ENCODE measurements around the gene RPUSD3.

Gene RPUSD3, protein sequence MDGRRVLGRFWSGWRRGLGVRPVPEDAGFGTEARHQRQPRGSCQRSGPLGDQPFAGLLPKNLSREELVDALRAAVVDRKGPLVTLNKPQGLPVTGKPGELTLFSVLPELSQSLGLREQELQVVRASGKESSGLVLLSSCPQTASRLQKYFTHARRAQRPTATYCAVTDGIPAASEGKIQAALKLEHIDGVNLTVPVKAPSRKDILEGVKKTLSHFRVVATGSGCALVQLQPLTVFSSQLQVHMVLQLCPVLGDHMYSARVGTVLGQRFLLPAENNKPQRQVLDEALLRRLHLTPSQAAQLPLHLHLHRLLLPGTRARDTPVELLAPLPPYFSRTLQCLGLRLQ

DNA sequence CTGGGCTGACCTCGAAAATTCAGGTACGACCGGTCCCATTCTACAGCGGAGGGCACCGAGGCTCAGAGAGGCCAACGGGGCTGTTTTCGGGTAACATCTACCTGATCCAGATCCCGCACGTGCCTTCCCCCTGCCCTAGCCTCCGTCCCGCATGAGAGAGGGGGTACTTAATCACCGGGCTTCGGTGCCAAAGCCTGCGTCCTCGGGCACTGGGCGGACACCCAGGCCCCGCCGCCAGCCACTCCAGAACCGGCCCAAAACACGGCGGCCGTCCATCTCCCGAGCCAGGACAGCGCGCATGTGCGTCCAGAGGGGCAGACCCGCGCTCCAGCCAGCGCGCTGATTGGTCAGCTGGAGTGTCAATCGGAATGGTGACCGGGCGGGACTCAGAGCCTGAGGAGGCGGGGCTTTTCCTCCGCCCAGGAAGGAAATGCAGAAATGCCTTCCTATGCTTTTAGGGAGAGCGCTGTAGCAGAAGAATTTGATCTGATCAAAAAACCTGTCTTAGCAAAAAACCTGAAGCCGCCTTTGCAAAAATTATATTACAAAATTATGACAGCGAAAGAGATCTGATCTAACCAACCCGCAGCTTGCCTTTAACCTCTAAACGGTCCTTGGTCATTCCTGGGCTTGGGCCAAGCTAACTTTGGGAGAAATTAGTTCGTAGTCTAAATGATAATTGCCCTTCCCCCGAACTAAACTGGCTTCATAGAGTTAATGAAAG, at the start of gene RPUSD3:
RPUSD3 (minus strand) TSS at position 294 of the 724 bp plus-strand sequence; CDS start at position 276, 18 bp downstream.
- H3K4me1 Mint-ChIP-seq: peaks cover 9% of the 10 kb centered on the region
- H3K9me3 Mint-ChIP-seq: no peaks in the 10 kb centered on the region
- peak within 1 kb of the TSS; percentile 99 for H3K4me3 Mint-ChIP-seq
- no peaks in the 10 kb centered on the region for H3K27me3 Mint-ChIP-seq
- ATAC-seq (ENCODE audit: low read depth) (peak; percentile 99), DNase-seq (ENCODE audit: low spot score in 2 of 2) (peak; percentile 98 to 99)
- peak within 1 kb of the TSS; percentile 91 for H3K27ac Mint-ChIP-seq
- peaks cover 7% of the 10 kb centered on the region for H3K36me3 Mint-ChIP-seq

DNA sequence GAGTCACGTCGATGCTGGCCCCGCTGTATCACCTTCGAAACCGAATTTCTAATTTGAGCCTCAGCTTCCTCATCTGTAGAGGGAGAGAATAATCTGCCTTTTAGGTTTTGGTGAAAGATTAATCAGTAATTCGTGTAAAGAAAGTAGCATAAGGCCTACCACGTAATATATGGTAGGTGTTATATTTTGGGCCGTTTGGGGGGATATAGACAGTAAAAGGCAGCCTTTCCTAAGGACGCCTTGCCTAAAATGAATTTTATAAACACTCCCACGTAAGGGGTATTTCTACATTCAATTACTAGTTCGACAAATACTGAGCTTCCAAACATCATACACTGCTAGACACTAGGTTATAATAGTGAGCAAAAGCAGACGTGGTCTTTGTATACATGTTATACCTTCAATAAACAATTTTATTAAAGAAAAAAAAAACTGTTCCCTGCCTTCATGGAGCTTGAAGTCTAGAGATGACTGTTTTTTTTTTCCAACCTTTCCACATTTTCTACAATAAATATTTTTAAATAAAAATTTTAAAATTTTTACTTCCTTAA, 47.3 kb upstream of the RPUSD3 start:
- H3K4me3 Mint-ChIP-seq: peak overlapping the region; percentile 96
- peaks cover 17% of the 10 kb centered on the region for H3K36me3 Mint-ChIP-seq
- no peaks in the 10 kb centered on the region for H3K27me3 Mint-ChIP-seq
- no peaks in the 10 kb centered on the region for H3K9me3 Mint-ChIP-seq
- DNase-seq (ENCODE audit: low spot score in 2 of 2) (no peak), ATAC-seq (ENCODE audit: low read depth) (no peak)
- peak overlapping the region; percentile 99 for H3K27ac Mint-ChIP-seq
- H3K4me1 Mint-ChIP-seq: peaks cover 21% of the 10 kb centered on the region

DNA sequence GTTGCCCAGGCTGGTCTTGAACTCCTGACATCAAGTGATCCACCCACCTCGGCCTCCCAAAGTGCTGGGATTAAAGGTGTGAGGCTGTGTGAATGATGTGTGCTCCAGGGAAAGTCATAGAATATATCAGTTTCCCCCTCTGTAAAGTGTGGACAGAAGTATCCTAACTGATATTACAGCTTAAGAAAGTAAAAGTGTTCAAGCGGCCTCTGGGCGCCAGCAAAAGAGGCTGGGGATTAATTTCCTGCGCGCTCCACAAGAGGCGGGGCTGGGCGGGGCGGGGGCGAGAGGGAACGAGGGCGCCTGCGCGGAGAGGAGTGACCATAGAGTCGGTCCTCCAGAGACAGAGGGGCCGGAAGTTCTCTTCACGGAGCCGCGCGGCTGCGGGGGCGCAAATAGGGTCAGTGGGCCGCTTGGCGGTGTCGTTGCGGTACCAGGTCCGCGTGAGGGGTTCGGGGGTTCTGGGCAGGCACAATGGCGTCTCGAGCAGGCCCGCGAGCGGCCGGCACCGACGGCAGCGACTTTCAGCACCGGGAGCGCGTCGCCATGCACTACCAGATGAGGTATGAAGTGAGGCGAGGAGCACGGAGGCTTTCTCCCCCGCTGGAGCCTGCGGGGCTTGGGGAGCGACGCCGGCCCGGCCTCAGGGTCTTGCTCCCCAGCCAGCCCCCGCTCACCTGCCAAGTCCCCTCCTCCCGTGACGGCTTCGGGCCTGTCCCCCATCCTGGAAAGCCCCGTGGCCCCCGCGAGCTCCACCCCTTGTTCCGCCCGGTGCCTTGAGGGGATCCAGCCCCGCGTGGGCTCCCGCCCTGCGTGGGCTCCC, 46.7 kb upstream of the RPUSD3 start, which contains the start of gene JAGN1:
JAGN1 (plus strand) TSS at position 362 of the 823 bp plus-strand sequence; CDS start at position 475, 113 bp downstream.
- no peaks in the 10 kb centered on the region for H3K27me3 Mint-ChIP-seq
- peak within 1 kb of the TSS; percentile 99 for H3K27ac Mint-ChIP-seq
- ATAC-seq (ENCODE audit: low read depth) (peak; percentile 87), DNase-seq (ENCODE audit: low spot score in 2 of 2) (peak; percentile 90 to 93)
- H3K4me3 Mint-ChIP-seq: peak within 1 kb of the TSS; percentile 96
- no peaks in the 10 kb centered on the region for H3K9me3 Mint-ChIP-seq
- peaks cover 17% of the 10 kb centered on the region for H3K36me3 Mint-ChIP-seq
- peaks cover 18% of the 10 kb centered on the region for H3K4me1 Mint-ChIP-seq

DNA sequence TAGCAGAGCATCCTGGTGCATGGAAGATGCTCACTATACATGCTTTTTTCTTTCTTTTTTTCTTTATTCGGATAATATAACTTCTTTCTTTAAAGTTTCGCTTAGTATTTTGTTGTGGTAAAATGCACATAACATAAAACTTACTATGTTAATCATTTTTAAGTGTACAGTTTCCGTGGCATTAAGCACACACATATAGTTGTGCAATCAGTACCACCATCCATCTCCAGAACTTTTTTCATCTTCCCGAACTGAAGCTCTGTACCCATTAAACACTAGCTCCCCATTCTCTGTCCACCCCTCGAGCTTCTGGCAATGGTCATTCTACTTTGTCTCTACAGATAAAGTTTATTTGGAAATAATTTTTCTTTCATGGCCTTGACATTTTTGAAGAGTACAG, 45.6 kb upstream of the RPUSD3 start:
- Mint-ChIP-seq H3K4me1 (peaks cover 15% of the 10 kb centered on the region), H3K36me3 (peaks cover 13% of the 10 kb centered on the region), H3K9me3 (no peaks in the 10 kb centered on the region), H3K4me3 (no peak overlapping the region), H3K27me3 (no peaks in the 10 kb centered on the region), H3K27ac (peak overlapping the region; percentile 99)
- no peak for ATAC-seq (ENCODE audit: low read depth)
- no peak for DNase-seq (ENCODE audit: low spot score in 2 of 2)

DNA sequence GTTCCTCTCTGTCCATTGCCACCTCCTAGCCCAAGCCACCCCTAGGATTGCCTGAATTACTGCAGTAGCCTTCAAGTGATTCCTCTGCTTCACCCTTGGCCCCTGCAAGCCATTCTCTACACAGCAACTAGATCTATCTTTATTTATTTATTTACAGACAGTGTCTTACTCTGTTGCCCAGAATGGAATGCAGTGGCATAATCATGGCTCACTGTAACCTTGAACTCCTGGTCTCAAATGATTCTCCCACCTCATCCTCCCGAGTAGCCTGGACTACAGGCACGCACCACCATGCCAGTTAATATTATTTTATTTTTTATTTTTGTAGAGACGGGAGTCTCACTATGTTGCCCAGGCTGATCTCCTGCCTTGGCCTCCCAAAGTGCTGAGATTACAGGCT, 44.7 kb upstream of the RPUSD3 start:
- DNase-seq (ENCODE audit: low spot score in 2 of 2): no peak
- Mint-ChIP-seq H3K27me3 (no peaks in the 10 kb centered on the region), H3K27ac (no peak overlapping the region), H3K4me3 (no peak overlapping the region), H3K9me3 (no peaks in the 10 kb centered on the region), H3K4me1 (peaks cover 15% of the 10 kb centered on the region), H3K36me3 (peaks cover 13% of the 10 kb centered on the region)
- ATAC-seq (ENCODE audit: low read depth): no peak

DNA sequence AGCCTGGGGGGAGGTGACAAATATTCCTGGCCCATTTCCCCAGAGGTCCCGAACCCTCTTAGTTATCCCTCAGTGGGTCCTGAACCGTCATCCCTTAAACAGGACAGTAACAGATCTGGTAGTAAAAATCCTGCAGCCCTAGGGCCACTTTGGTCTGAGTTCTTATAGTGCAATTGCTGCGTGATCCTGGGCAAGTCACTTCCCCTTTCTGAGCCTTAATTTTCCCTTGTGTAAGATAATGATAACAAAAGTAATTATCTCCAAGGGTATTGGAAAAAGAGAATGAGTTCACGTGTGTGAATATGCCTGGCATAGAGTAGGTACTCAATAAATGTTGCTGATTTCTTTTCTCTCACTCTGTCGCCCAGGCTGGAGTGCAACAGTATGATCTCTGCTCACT, 43.7 kb upstream of the RPUSD3 start:
- Mint-ChIP-seq H3K9me3 (no peaks in the 10 kb centered on the region), H3K27me3 (no peaks in the 10 kb centered on the region), H3K27ac (no peak overlapping the region), H3K36me3 (peaks cover 6% of the 10 kb centered on the region), H3K4me1 (peaks cover 8% of the 10 kb centered on the region), H3K4me3 (no peak overlapping the region)
- DNase-seq (ENCODE audit: low spot score in 2 of 2): no peak
- no peak for ATAC-seq (ENCODE audit: low read depth)

DNA sequence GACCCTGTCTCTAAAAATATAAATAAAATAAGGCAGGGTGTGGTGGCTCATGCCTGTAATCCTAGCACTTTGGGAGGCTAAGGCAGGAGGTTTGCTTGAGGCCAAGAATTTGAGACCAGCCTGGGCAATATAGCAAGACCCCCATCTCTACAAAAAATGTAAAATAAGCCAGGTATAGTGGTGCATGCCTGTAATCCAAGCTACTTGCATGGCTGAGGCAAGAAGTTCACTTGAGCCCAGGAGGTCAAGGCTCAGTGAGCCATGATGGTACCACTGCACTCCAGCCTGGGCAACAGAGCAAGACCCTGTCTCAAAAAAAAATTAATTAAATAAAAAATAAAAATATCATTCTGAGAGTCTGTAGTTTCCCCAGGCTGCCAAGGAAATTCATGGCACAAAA, 42.5 kb upstream of the RPUSD3 start:
- no peak overlapping the region for H3K27ac Mint-ChIP-seq
- DNase-seq (ENCODE audit: low spot score in 2 of 2) (no peak), ATAC-seq (ENCODE audit: low read depth) (no peak)
- H3K4me1 Mint-ChIP-seq: peaks cover 2% of the 10 kb centered on the region
- H3K9me3 Mint-ChIP-seq: no peaks in the 10 kb centered on the region
- H3K27me3 Mint-ChIP-seq: no peaks in the 10 kb centered on the region
- peaks cover 2% of the 10 kb centered on the region for H3K36me3 Mint-ChIP-seq
- H3K4me3 Mint-ChIP-seq: no peak overlapping the region

DNA sequence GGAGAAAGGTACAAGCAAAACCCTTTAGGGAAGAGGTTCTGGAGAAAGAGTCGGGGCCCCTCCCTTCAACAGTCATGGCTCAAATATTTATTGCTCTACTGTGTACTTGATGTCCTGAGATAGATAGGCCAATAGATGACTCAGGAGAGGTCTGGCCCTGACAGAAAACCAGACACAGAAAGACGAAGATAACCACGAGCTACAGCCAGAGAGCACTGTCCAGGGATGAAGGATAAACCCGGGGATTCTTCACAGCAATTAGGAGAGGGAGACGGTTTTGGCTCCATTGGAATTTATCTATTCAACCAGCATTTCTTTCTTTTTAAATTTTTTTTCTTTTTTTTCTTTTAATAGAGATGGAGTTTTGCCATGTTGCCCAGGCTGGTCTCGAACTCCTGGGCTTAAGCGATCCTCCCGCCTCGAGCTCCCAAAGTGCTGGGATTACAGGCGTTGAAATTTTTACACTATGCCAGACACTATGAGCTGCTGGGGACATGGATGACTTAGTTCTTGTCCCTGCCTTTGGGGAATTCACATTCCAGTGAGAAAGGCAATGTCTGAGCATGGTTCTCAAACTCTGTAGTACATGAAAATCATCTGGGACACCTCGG, 40.9 kb upstream of the RPUSD3 start:
- Mint-ChIP-seq H3K4me3 (no peak overlapping the region), H3K27ac (no peak overlapping the region), H3K27me3 (peaks cover 4% of the 10 kb centered on the region), H3K36me3 (no peaks in the 10 kb centered on the region), H3K4me1 (no peaks in the 10 kb centered on the region), H3K9me3 (no peaks in the 10 kb centered on the region)
- ATAC-seq (ENCODE audit: low read depth): no peak
- DNase-seq (ENCODE audit: low spot score in 2 of 2): no peak

DNA sequence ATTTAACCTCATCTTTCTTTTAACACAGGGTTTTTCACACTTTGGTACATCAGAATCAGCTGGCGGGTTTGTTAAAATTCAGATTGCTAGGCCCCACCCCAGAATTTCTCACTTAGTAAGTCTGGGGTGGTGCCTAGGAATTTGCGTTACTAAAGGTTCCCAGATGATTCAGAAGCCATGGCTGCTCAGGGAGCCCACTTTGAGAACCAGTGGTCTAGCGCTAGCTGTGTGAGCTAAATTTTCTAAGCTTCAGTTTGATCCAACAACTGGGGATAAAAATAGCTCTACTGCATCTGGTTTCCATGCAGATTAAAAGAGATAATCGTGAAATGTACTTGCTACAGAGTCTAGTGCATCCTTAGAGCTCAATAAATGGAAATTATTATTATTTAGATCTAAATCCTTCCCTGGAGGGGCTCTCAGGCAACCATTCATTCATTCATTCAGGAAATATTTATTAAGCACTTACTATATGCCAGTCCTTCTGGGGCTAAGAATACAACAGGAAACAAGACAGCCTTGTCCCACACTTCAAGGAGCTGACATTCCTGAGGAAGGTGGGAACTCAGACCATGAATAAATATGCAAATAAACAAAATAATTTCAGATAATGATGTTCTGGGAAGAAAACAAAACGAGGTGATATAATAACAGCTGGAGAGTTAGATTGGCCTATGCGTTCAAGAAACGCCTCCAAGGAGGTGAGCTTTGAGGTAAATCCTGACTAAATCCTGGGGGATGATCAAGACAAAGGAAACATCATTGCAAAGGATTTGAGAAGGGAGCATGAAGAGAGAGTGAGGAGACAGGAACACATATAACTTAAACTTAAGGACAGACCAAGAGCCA, 40.1 kb upstream of the RPUSD3 start:
- H3K9me3 Mint-ChIP-seq: no peaks in the 10 kb centered on the region
- H3K27me3 Mint-ChIP-seq: peaks cover 4% of the 10 kb centered on the region
- H3K36me3 Mint-ChIP-seq: no peaks in the 10 kb centered on the region
- no peaks in the 10 kb centered on the region for H3K4me1 Mint-ChIP-seq
- no peak overlapping the region for H3K4me3 Mint-ChIP-seq
- H3K27ac Mint-ChIP-seq: no peak overlapping the region
- DNase-seq (ENCODE audit: low spot score in 2 of 2) (no peak), ATAC-seq (ENCODE audit: low read depth) (no peak)

DNA sequence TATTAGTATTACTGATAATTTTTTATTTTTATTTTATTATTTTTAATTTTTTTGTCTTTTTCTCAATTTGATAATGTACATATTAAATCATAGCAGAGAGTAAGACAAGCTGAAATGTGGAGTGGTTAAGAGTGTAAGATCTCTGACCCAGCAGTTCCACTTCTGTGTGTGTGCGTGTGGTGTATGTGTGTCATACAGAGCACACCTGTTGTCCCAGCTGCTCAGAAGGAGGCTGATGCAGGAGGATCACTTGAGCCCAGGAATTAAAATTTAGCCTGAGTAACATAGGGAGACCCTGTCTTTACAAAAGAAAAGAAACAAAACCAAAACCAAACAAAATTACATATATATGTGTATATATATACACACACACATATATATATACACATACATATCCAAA, 37.6 kb upstream of the RPUSD3 start:
- H3K27ac Mint-ChIP-seq: no peak overlapping the region

DNA sequence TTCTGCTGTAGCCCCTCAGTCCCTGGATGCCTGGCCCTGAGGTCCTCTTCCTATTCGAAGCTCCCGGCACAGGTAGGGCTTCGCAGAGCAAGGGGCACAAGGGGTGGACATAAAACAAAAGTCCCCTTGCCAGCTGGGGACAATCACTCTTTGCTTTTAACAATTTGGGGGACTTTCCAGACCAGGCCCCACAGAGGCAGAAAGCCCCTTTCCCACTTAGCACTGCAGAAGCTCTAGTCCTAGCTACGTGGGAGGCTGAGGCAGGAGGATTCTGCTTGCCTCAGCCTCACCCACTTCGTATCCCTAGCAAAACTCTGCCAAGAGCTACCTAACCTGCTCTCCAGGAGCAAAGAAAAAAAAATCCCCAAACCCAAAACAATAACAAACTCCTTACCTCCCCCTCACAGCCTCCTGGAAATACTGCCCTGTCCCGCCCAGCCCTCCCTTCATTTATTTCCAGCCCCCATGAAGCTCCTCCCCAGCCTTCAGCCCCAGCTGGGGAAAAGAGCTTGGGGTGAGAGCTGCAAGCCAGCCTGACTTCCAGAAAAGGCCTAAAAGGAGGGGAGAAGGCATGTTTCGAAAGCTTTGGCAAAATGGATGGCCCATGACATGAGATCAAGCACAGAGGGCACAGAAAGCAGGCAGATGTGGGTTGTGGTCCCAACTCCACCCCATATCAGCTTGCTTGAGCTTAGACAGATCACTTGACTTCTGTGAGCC, 36.2 kb upstream of the RPUSD3 start, which contains the start of gene CIDEC:
CIDEC (minus strand) TSS at position 424 of the 720 bp plus-strand sequence. CDS start 1,767 bp downstream, outside the sequence.
- no peak within 1 kb of the TSS for H3K27ac Mint-ChIP-seq
- no peaks in the 10 kb centered on the region for H3K36me3 Mint-ChIP-seq
- no peaks in the 10 kb centered on the region for H3K9me3 Mint-ChIP-seq
- no peaks in the 10 kb centered on the region for H3K4me1 Mint-ChIP-seq
- H3K27me3 Mint-ChIP-seq: peaks cover 5% of the 10 kb centered on the region
- ATAC-seq (ENCODE audit: low read depth) (no peak), DNase-seq (ENCODE audit: low spot score in 2 of 2) (no peak)
- H3K4me3 Mint-ChIP-seq: no peak within 1 kb of the TSS

More for the DNA sequence above, 37.6 kb upstream of the RPUSD3 start:
- Mint-ChIP-seq H3K4me3 (no peak overlapping the region), H3K27me3 (peaks cover 5% of the 10 kb centered on the region), H3K36me3 (no peaks in the 10 kb centered on the region), H3K9me3 (no peaks in the 10 kb centered on the region), H3K4me1 (no peaks in the 10 kb centered on the region)
- ATAC-seq (ENCODE audit: low read depth) (no peak), DNase-seq (ENCODE audit: low spot score in 2 of 2) (no peak)

DNA sequence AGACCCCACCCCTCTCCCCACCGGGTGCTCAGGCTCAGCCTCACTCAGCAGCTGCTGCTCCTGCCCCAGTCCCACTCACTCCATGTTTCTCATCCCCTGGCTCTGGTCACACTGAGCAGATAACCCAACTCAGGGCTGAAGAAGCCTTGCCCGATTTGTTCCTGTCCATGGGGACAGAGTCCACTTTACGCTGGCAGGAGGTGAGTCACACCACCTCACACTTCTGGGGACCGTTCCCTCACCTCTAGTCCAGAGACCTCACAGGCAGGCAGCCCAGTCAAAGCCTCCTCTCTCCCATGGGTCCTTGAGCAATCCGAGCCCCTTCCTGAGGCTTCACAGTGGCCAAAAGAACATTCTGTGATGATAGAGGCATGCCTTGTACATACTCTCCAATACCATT, 34.9 kb upstream of the RPUSD3 start:
- ATAC-seq (ENCODE audit: low read depth): no peak
- Mint-ChIP-seq H3K4me1 (no peaks in the 10 kb centered on the region), H3K36me3 (no peaks in the 10 kb centered on the region), H3K27me3 (peaks cover 5% of the 10 kb centered on the region), H3K27ac (no peak overlapping the region), H3K9me3 (no peaks in the 10 kb centered on the region), H3K4me3 (no peak overlapping the region)
- DNase-seq (ENCODE audit: low spot score in 2 of 2): no peak
